ENCODE data around the gene FEM1B. TPM values are rescaled to one million over a fixed set of nuclear protein-coding genes. Genes with fewer than 3 reads are reported as not detected.
A peak's percentile ranks its signal among the peaks of the same experiment; 100 is the strongest.

Gene FEM1B
- total and polyA plus RNA-seq, 12 donors: 10.5 to 101 (median 66.9) TPM

- WGBS, 2 donors: 91 to 93% methylated on average over 4 of the region's 4 CpGs
- intact Hi-C loops (cut with DNase I): loop anchor here in 1 of 10 donors (10.0 kb wide), 1 partner anchor 1709 kb away; no protein-coding TSS in a partner anchor
- Histone ChIP-seq H3K36me3 (peaks cover 0 to 15% (median 0%) of the 10 kb centered on the region in 9 donors), H3K4me3 (no peak overlapping the region), H3K9me3 (no peaks in the 10 kb centered on the region), H3K4me1 (peaks cover 0 to 8% (median 0%) of the 10 kb centered on the region in 9 donors), H3K27ac (no peak overlapping the region), H3K27me3 (no peaks in the 10 kb centered on the region)
- ATAC-seq (no peak), DNase-seq (no peak)
- TF ChIP-seq, protein P1, sequence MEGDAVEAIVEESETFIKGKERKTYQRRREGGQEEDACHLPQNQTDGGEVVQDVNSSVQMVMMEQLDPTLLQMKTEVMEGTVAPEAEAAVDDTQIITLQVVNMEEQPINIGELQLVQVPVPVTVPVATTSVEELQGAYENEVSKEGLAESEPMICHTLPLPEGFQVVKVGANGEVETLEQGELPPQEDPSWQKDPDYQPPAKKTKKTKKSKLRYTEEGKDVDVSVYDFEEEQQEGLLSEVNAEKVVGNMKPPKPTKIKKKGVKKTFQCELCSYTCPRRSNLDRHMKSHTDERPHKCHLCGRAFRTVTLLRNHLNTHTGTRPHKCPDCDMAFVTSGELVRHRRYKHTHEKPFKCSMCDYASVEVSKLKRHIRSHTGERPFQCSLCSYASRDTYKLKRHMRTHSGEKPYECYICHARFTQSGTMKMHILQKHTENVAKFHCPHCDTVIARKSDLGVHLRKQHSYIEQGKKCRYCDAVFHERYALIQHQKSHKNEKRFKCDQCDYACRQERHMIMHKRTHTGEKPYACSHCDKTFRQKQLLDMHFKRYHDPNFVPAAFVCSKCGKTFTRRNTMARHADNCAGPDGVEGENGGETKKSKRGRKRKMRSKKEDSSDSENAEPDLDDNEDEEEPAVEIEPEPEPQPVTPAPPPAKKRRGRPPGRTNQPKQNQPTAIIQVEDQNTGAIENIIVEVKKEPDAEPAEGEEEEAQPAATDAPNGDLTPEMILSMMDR (IDR thresholded peaks at IDR 0.05): no peak
Observed at GRCh38 chr15:68325726-68326125, 48.2 kb downstream of the FEM1B start.

GRCh38 chr15:68326711-68327354, 49.3 kb downstream of the FEM1B start:
- peaks cover 0 to 23% (median 0%) of the 10 kb centered on the region in 9 donors for H3K36me3 ChIP-seq
- no peaks in the 10 kb centered on the region for H3K27me3 ChIP-seq
- intact Hi-C loops (cut with DNase I): loop anchor here in 1 of 10 donors (10.0 kb wide), 1 partner anchor 1708 kb away; no protein-coding TSS in a partner anchor
- ATAC-seq (peak in 1 of 8 donors; percentile 13), DNase-seq (no peak)
- TF ChIP-seq, protein P1 (IDR thresholded peaks at IDR 0.05): no peak
- H3K9me3 ChIP-seq: no peaks in the 10 kb centered on the region
- no peak overlapping the region for H3K27ac ChIP-seq
- no peak overlapping the region for H3K4me3 ChIP-seq
- H3K4me1 ChIP-seq: peaks cover 0 to 8% (median 0%) of the 10 kb centered on the region in 9 donors
- 85 to 86% methylated on average over 11 of the region's 11 CpGs for WGBS, 2 donors

DNA sequence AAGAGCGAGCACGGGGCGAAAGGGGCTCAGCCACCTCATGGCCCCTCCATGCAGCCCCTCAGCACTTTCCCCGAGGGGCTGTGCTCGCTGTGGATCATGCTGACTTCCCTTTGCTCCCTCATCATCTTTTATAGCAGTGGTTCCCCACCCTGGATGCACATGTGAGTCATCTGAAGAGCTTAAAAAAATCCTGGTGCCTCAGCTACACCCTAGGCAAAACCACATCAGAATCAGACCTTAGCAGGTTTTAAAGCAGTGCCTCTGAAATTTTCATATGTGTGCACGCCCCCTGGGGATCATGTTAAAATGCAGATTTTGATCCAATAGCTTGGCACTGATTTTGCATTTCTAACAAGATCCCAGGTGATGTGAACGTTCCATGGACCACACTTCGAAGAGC, 50.9 kb downstream of the FEM1B start:
- Histone ChIP-seq H3K36me3 (peaks cover 0 to 23% (median 0%) of the 10 kb centered on the region in 9 donors), H3K4me1 (peaks cover 0 to 14% (median 0%) of the 10 kb centered on the region in 9 donors), H3K27ac (no peak overlapping the region), H3K27me3 (no peaks in the 10 kb centered on the region), H3K4me3 (no peak overlapping the region), H3K9me3 (no peaks in the 10 kb centered on the region)
- 83 to 86% methylated on average over 8 of the region's 8 CpGs for WGBS, 2 donors
- TF ChIP-seq, protein P1 (IDR thresholded peaks at IDR 0.05): no peak
- DNase-seq (no peak), ATAC-seq (no peak)
- intact Hi-C loops (cut with DNase I): loop anchor here in 1 of 10 donors (10.0 kb wide), 1 partner anchor 1706 kb away; no protein-coding TSS in a partner anchor

DNA sequence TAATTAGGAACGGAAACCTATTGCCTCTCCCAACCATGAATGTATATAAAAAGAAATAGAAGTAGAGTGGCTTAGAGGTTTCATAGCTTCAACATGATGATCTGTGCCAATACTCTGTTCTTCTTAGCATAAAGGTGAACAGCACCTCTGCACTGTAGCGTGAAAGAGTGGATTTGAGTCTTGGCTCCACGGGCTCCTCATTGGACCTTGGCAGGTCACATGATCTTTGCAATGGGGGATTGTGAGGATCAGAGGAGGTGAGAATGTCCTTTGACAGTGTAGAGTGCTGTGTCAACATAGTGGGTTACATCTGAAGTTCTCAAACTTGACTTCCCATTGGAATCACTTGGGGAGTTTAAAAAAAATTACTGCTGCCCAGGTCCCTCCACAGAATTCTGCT, 51.4 kb downstream of the FEM1B start:
- ATAC-seq (no peak), DNase-seq (no peak)
- Histone ChIP-seq H3K9me3 (no peaks in the 10 kb centered on the region), H3K4me3 (no peak overlapping the region), H3K27ac (no peak overlapping the region), H3K36me3 (peaks cover 0 to 23% (median 0%) of the 10 kb centered on the region in 9 donors), H3K27me3 (no peaks in the 10 kb centered on the region), H3K4me1 (peaks cover 0 to 19% (median 4%) of the 10 kb centered on the region in 9 donors)
- 93 to 98% methylated on average over 3 of the region's 3 CpGs for WGBS, 2 donors
- TF ChIP-seq, protein P1 (IDR thresholded peaks at IDR 0.05): no peak
- intact Hi-C loops (cut with DNase I): loop anchor here in 1 of 10 donors (10.0 kb wide), 1 partner anchor 1706 kb away; no protein-coding TSS in a partner anchor

Measured in heart right ventricle (tissue), 16 donors.